KG1 (cell line): ENCODE results near the gene SLC35E1.
"Not testable (repeated sequence)": the region's sequence is repeated elsewhere in the genome, so short reads cannot be mapped to it uniquely, and the experiment has no call there.

Experiments
- DNase-seq: peaks from one replicate; lab custom pipeline; 2025; lab: John Stamatoyannopoulos, UW

Gene SLC35E1

DNA sequence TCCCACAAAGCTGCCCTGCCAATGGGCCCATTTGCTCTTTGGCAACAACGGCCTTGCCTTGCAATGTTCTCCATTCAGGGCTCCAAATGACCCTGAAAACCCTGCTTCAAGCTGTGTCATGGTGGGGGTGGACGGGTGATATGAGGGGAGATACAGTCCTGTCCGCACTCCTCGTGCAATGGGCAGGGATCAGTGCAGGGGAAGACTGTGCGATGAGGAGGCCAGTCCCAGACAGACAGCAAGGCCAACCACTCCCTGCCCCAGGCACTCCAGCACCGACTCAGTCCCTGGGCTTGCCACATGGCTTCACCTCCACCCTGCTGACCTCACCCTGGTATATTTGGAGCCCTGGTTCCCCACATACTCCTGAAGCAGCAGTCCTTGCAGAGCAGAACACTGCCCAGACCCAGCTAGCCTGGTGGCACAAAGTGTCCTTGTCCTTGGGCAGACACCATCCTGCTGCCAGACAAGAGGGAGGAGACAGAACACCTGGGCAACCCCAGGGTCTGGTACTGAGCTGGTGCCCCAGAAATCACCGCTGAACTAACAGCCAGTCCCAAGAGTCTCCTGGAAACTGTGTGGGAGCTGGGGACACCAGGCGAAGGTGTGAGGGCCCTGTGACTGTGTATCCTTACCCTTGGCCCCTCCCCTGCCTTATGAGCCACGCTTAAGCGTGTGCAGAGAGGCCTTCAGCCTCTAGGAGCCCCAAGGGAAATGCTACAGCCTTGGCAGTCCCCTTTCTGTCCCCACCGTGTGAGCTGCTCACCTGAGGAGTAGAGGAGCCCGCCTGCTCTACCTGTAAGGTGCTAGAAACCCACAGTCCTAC, 9.1 kb upstream of the SLC35E1 start:
- no peak for DNase-seq

DNA sequence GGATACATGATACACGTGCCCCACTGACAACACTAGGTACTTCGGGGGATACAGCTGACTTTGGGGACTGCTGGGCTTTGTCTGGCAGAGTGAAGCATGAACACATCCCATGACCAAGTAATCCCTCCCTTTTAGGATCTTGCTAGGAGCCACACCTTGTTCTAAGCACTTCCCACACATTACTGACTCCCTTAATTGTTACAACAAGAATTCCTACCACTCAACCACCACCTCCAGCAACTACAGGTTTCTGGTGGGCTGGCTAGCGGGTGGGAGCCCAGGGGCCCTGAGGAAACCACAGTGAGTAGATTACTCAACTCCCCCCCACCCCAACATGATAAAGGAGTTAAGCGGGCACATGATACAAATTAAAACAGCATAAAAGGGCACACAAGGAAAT, 7.2 kb upstream of the SLC35E1 start:
- DNase-seq, result no peak

- DNase-seq, result no peak
Measured at GRCh38 chr19:16577531-16577985, 5.3 kb upstream of the SLC35E1 start.

GRCh38 chr19:16576690-16577530, 4.7 kb upstream of the SLC35E1 start:
- DNase-seq, result no peak

DNA sequence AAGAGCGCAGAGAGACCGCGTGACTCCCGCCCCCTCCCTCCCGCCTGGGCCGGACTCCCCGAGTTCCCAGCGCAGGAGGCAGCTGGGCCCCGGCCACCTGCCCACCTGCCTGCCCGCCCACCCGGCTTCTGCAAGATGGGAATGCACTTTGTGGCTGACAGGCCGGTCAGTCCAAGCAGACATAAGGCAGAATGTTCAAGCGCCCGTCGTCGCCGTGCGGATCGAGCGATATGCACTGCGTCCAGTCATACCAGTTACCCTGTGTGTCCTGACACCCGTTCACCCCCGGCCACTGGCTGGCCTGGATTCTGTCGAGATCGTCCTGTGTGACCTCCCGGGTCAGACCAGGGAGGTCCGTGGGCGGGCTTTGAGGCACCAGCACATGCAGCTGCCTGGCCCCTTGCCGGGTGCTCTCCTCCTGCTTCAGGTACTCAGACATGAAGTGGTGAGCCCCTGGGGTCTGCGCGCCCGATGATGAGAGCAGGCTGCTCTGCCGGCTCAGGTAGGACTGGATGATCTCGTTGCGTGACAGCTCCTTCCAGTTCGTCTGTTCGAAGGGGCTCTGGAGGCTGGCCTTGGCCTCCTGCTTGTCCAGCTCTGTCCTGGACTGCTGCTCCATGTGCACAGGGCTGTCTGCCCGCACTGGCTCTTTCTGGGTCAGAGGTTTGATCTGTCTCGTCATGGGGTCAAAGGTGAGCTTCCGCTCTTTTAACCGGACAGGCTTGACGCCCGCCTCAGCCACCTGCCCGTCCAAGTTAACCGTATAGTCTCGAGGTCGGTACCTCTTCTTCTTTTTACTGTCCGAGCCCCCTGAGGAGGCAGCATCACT, 3.9 kb upstream of the SLC35E1 start:
- DNase-seq, result no peak

DNA sequence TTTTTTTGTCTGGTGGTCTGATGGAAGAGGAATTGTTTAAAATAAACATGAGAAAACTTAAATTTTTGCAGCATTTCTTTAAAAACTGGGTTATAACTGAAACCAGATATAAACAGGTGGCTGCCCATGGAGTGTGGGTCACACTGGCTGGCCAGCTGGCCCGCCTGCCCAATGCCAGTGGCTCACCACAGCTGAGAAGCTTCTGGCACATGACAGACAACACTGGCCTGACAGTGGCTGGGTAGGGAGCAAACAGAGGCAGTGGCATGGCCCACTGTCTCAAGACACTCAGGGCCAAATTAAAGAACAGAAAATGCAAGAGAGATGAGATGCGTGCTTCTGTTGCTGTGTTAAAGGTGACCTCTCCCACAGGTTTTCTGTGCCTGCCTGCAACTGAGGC, 3.1 kb upstream of the SLC35E1 start:
- no peak for DNase-seq

DNA sequence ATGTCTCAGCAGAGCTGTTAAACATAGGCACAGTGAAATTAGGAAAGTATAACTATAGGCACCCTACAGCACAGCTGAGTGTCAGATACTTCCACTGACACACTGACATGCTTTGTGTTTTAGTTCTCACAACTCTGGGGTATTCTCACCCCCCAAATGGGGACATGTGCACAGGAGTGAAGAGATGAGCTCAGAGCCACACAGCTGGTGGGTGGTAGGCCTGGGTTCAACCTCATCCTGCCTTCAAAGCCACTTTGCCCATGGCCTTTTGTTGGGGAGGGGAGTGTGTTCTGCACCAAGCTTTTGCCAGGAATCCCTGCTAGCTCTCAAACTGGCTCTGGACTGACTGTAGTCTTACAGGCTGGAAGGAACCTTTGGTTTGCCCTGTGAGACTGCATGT, 1.7 kb upstream of the SLC35E1 start:
- no peak for DNase-seq

- no peak for DNase-seq
Measured at GRCh38 chr19:16573296-16573695, 1.1 kb upstream of the SLC35E1 start.

GRCh38 chr19:16571822-16572331, 338 bp downstream of the SLC35E1 start:
- no peak for DNase-seq

DNA sequence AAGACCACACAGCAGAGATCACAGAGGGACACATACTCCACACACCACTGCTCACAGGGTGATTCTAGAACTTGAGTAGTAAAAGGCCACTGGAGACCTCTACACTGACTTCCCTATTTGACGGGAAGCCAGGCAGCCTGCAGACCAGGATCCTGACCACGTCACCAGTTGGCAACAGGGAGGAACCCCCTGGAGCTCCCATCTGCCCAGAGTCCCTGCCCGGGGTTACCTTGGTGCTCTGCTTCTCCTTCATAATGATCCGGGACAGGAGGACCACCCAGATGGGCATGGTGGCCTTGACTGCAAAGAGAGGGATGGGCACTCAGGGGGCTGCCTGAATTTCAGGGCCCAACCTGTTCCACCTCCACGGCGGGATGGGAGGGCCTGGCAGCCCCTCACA, 932 bp downstream of the SLC35E1 start:
- no peak for DNase-seq

- DNase-seq, result no peak
Measured at GRCh38 chr19:16569609-16570320, 2.5 kb downstream of the SLC35E1 start.

DNA sequence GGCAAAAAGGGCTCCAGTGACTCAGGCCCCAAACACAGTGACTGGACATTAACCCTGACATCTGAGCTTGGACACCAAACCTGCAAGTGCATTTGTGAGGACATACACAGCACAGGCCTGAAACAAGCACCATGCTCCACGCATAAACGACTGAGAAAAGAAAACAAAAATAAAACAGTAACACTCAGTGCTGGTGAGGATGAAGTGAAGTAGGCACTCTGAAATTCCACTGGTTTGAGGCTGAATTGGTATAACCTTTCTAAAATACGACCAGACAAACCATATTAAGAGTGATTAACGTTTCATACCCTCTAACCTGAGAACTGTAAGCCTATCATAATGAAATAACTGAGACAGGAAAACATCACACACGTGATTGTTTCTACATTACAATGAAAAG, 5.5 kb downstream of the SLC35E1 start:
- DNase-seq, result no peak

- DNase-seq, result peak; percentile 53
Measured at GRCh38 chr19:16566161-16566560, 6.1 kb downstream of the SLC35E1 start.

DNA sequence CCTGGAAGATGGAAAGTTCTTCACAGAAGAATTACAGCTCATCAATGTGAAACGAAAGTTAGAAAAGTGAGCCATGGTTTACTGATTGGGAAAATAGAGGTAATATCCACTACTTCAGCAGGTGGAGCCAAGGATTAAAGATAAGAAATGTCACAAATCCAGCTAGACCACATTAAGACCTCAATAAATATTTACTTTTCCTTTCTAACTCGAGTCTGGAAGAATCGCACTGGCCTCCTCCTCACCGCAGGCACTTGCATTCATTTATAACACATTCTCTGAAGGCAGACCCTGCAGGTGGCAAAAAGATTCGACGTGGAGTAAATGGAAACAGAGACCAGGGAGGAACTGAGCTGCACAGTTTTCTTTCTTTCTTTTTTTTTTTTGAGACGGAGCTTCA, 7.4 kb downstream of the SLC35E1 start:
- DNase-seq, result no peak

DNA sequence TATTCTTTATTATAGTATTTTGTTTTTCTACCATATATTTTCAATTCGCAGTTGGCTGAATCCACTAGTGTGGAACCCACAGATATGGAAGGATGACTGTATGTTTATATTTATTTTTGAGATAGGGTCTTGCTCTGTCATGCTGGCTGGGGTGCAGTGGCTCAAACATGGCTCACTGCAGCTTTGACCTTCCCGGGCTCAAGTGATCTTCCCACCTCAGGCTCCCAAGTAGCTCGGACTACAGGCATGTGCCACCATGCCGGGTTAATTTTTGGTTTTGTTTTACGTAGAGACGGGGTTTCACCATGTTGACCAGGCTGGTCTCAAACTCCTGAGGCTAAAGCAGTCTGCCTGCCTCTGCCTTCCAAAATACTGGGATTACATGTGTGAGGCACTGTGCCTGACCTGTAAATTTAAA, 9.6 kb downstream of the SLC35E1 start:
- no peak for DNase-seq

DNA sequence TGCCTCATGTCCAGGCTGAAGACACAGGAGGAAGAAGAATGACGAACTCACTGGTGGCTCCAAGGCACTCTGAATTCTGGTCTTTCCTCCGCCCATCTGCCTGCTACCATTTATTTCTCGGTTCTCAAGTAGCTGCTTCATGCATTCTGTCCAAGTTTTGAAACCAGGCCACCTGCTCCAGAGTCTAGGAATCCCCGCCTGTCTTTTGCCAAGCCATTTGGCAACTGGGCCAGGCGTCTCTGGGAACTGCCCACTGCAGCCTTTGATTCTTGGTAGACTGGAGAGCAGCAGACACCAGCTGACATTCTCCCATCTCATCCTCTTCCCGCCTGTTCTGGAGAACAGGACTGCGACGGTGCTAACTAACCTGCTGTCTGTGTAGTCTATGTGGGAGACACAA, 10.8 kb downstream of the SLC35E1 start:
- DNase-seq, result no peak

DNA sequence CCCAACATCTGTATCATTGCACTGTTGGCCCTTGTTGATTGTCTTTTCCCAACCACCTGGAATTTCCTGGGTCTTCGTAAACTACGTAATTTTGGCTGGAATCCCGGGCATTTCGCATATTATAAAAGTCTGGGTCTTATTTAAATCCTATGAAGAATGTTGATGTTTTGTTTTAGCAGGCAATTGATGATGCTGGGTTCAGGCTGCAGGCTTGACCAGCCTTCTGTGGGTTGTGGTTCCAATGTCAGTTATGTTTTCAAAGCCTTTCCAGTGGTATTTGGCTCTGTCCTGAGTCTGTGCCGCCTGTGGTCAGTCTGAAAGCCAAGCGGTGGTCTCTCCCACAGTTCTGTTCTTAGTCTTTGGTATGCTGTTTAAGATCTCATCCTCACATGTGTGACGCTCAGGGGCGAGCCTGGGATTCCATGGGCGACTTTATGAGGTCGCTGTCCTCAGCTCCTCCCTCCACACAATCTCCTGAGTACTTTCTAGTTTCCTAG, 12.4 kb downstream of the SLC35E1 start:
- no peak for DNase-seq

DNA sequence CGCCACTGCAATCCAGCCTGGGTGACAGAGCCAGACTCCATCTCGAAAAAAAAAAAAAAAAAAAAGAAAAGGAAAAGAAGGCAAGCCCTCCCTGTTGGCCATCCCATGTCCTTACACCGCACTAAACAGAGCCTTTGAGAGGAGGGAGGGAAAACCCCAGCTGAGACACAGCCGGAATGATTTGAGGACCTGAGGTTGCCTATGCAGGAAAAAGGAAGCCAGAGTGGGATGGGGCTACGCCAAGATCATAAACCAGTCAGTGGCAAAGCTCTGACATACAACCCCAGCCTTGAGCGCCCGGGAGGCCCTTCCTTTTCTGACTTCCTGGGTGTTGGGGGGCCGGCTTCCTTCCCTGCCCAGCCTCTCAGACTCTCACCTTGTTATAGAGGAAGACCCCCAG, 17.4 kb downstream of the SLC35E1 start:
- no peak for DNase-seq

GRCh38 chr19:16551902-16552301, 20.3 kb downstream of the SLC35E1 start:
- DNase-seq, result not testable (repeated sequence)

DNA sequence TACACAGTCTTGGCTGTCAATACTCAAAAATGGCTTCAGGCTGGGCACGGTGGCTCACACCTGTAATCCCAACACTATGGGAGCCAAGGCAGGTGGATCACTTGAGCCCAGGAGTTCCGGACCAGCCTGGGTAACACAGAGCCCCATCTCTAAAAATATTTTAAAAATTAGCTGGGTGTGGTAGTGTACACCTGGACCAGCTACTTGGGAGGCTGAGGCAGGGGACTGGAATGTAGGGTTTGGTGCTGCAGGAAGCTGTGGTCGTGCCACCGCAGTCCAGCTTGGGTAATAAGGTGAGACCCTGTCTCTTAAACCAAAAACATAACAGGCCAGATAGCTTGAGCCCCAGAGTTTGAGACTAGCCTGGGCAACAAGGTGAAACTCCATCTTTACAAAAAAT, 23.3 kb downstream of the SLC35E1 start:
- no peak for DNase-seq
